Panc1 (cell line): ENCODE results near the gene TSHZ2.

ENCODE experiments used
- POLR2AphosphoS5 ChIP-seq: IDR thresholded peaks from 2 replicates; pipeline ENCODE4 v1.6.1; 2012; ENCODE audit warnings: mild to moderate bottlenecking, low read depth, low read length, moderate library complexity
- SIN3A ChIP-seq: IDR thresholded peaks from 2 replicates; pipeline ENCODE4 v1.6.1; 2012; ENCODE audit warnings: low read depth, mild to moderate bottlenecking, low read length, moderate library complexity, borderline replicate concordance; ENCODE audit not compliant: insufficient read depth
- TCF7L2 ChIP-seq: IDR thresholded peaks from 2 replicates; pipeline ENCODE4 v1.6.1; 2011; ENCODE audit warnings: mild to moderate bottlenecking, low read depth, low read length, inconsistent platforms
- TF ChIP-seq, protein P1 (sequence below): fragments of 450-650 bp; IDR thresholded peaks from 2 replicates; pipeline ENCODE4 v1.5.1; 2017; ENCODE audit warnings: mild to moderate bottlenecking
- TF ChIP-seq, protein P2 (sequence below), 2 experiments: IDR thresholded peaks; 2 replicates each; pipeline ENCODE4 v1.6.1; 2011 to 2012; ENCODE audit warnings: low read depth in 2 of 2, control low read depth in 1 of 2, low read length in 1 of 2, mild to moderate bottlenecking in 1 of 2, moderate library complexity in 1 of 2; ENCODE audit not compliant: insufficient read depth in 1 of 2

DNA sequence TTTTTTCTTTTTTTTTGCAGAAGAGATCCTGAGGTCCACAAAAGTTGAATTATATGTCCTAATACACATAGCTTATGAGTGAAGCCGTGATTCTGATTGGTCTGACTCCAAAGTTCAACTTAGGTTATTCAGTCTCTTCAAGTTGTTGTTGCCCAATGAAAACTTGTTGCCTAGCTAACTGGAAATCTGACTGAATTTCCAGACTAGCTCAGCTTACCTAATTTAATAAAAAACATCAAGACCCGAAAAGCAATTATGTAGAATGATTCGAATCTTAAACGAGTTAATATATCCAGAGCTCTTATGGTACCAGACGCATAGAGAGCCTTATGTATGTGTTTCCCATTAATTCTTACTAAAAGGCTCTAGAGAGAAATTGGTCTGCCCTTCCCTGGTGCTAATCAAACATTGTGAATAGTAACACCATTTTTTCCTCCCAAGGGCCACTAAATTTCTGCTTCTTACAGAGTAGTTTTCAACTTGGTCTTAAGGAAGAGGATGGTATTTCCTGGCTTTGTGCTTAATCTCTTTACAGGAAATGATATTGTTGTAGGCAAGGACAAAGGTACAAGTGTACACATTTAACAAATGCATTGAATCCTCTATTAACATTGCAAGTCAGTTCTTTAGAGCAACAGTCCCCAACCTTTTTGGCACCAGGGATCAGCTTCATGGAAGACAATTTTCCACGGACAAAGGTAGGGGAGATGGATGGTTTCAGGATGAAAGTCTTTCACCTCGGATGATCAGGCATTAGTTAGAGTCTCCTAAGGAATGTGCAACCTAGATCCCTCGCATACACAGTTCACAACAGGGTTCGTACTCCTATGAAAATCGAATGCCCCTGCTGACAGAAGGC is 107.9 kb downstream of the TSHZ2 start:
- TF ChIP-seq, protein P1, sequence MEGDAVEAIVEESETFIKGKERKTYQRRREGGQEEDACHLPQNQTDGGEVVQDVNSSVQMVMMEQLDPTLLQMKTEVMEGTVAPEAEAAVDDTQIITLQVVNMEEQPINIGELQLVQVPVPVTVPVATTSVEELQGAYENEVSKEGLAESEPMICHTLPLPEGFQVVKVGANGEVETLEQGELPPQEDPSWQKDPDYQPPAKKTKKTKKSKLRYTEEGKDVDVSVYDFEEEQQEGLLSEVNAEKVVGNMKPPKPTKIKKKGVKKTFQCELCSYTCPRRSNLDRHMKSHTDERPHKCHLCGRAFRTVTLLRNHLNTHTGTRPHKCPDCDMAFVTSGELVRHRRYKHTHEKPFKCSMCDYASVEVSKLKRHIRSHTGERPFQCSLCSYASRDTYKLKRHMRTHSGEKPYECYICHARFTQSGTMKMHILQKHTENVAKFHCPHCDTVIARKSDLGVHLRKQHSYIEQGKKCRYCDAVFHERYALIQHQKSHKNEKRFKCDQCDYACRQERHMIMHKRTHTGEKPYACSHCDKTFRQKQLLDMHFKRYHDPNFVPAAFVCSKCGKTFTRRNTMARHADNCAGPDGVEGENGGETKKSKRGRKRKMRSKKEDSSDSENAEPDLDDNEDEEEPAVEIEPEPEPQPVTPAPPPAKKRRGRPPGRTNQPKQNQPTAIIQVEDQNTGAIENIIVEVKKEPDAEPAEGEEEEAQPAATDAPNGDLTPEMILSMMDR: no peak
- TF ChIP-seq POLR2AphosphoS5: no peak
- TF ChIP-seq, protein P2, sequence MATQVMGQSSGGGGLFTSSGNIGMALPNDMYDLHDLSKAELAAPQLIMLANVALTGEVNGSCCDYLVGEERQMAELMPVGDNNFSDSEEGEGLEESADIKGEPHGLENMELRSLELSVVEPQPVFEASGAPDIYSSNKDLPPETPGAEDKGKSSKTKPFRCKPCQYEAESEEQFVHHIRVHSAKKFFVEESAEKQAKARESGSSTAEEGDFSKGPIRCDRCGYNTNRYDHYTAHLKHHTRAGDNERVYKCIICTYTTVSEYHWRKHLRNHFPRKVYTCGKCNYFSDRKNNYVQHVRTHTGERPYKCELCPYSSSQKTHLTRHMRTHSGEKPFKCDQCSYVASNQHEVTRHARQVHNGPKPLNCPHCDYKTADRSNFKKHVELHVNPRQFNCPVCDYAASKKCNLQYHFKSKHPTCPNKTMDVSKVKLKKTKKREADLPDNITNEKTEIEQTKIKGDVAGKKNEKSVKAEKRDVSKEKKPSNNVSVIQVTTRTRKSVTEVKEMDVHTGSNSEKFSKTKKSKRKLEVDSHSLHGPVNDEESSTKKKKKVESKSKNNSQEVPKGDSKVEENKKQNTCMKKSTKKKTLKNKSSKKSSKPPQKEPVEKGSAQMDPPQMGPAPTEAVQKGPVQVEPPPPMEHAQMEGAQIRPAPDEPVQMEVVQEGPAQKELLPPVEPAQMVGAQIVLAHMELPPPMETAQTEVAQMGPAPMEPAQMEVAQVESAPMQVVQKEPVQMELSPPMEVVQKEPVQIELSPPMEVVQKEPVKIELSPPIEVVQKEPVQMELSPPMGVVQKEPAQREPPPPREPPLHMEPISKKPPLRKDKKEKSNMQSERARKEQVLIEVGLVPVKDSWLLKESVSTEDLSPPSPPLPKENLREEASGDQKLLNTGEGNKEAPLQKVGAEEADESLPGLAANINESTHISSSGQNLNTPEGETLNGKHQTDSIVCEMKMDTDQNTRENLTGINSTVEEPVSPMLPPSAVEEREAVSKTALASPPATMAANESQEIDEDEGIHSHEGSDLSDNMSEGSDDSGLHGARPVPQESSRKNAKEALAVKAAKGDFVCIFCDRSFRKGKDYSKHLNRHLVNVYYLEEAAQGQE (IDR thresholded peaks at IDR 0.05; ENCODE audit: insufficient read depth in 1 of 2, low read depth in 2 of 2, low read length in 1 of 2): no peak
- TF ChIP-seq TCF7L2: no peak
- TF ChIP-seq SIN3A: no peak
